ENCODE results near the gene WDR64.

Gene WDR64

DNA sequence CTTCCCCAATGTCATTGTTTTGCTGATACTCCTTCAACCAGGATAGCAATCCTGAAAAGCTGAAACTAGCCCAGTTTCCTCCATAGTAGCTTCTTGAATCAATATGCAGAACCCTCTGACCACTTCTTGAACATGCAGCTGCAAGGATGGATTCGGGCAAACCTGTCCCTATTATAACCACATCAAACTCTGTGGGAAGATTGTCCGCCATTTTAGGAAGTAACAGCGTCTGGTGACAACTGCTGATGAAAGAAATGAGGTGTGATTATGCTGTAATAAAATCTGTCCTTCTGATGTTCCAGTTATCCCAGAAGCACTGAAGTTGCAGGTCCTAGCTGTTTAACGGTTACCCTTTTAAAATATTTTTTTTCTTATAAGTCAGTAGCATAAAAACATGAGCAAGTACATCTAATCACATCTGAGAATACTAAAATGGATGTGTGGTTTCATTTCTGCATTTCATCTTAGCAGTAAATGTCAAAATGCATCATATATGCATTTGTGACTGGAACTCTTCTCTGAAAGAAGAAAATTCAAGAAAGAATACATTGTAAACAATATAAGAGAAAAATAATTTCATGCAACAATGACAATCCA, 16.4 kb upstream of the WDR64 start:
- peaks cover 7% of the 10 kb centered on the region for H3K36me3 ChIP-seq (ENCODE audit: control insufficient read depth, insufficient read depth, low read length)

DNA sequence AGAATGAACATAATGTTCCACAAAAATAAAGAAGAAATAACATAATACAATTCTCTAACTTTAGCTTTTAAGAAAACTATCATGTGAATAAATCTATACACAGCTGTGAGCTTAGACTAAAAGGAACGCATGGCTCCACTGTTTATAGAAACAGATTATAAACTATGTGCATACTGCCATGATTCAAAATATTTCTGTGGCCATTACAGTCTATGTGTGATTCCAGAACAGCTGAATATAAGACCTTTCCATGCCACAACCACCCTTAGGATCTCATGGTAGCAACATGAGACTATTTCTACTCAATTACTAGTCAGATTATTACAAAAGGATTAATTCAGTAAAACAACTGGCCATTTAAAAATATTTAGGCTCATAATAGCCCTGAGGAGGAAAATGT, 15.8 kb upstream of the WDR64 start:
- Histone ChIP-seq H3K9ac (ENCODE audit: low read depth, low read length) (no peak overlapping the region), H3K4me3 (ENCODE audit: low read depth, low read length) (no peak overlapping the region), H3K9me3 (ENCODE audit: control insufficient read depth, insufficient read depth, low read length) (no peaks in the 10 kb centered on the region), H3K4me1 (ENCODE audit: control insufficient read depth, insufficient read depth, low read length) (peaks cover 5% of the 10 kb centered on the region), H3K27me3 (ENCODE audit: control insufficient read depth, insufficient read depth, low read length) (no peaks in the 10 kb centered on the region), H3K36me3 (ENCODE audit: control insufficient read depth, insufficient read depth, low read length) (peaks cover 7% of the 10 kb centered on the region)

More for the DNA sequence above, 16.4 kb upstream of the WDR64 start:
- H3K4me1 ChIP-seq (ENCODE audit: control insufficient read depth, insufficient read depth, low read length) = peaks cover 5% of the 10 kb centered on the region
- H3K27me3 ChIP-seq (ENCODE audit: control insufficient read depth, insufficient read depth, low read length) = no peaks in the 10 kb centered on the region
- no peaks in the 10 kb centered on the region for H3K9me3 ChIP-seq (ENCODE audit: control insufficient read depth, insufficient read depth, low read length)
- no peak overlapping the region for H3K9ac ChIP-seq (ENCODE audit: low read depth, low read length)
- no peak overlapping the region for H3K4me3 ChIP-seq (ENCODE audit: low read depth, low read length)

DNA sequence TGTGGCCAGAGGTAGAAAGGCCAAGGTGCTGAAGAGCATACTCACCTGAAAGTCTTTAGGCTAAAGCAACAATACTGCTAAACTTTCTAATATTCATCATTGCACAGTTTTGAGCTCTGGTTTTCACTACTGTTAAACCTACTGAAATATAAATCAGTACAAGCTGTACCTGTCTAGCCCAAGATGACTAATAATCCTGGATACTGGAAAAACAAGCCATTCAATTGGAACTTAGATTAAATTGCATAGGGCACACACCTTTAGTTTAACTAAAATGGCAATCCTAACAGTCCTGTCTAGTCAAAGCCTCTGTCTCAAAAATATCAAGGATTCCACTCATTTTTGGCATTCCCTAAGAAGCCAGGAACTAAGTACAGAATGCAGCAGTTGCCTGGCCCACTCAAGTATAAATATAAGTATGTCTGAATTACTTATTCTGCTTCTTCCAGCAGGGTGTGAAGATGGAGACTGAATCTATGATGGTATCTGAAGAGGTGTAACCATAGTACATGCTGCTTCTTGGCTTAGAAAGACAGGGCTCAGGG, 15.0 kb upstream of the WDR64 start:
- Histone ChIP-seq H3K27me3 (ENCODE audit: control insufficient read depth, insufficient read depth, low read length) (no peaks in the 10 kb centered on the region), H3K9ac (ENCODE audit: low read depth, low read length) (no peak overlapping the region), H3K4me1 (ENCODE audit: control insufficient read depth, insufficient read depth, low read length) (peaks cover 5% of the 10 kb centered on the region), H3K36me3 (ENCODE audit: control insufficient read depth, insufficient read depth, low read length) (peaks cover 7% of the 10 kb centered on the region), H3K9me3 (ENCODE audit: control insufficient read depth, insufficient read depth, low read length) (no peaks in the 10 kb centered on the region), H3K4me3 (ENCODE audit: low read depth, low read length) (no peak overlapping the region)

DNA sequence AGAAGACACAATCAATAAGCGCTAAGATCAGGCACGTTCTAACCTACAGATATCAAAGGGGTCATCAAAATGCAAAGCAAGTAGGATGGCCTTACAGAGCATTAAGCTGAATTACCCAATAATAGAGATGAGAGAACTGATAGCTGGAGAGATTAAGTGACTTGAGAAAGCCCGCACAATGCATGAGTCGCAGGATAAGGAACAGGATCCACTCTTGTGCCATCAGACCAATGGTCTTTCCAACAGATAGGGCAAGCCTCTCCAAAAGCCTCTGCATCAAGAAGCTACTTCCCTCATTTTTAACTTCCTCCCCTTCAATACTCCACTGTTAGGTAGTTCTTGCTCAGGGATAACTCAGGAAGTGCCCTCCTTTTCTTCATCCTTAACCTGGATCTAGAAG, 14.5 kb upstream of the WDR64 start:
- Histone ChIP-seq H3K9me3 (ENCODE audit: control insufficient read depth, insufficient read depth, low read length) (no peaks in the 10 kb centered on the region), H3K9ac (ENCODE audit: low read depth, low read length) (no peak overlapping the region), H3K36me3 (ENCODE audit: control insufficient read depth, insufficient read depth, low read length) (peaks cover 7% of the 10 kb centered on the region), H3K4me3 (ENCODE audit: low read depth, low read length) (no peak overlapping the region), H3K27me3 (ENCODE audit: control insufficient read depth, insufficient read depth, low read length) (no peaks in the 10 kb centered on the region), H3K4me1 (ENCODE audit: control insufficient read depth, insufficient read depth, low read length) (peaks cover 5% of the 10 kb centered on the region)

DNA sequence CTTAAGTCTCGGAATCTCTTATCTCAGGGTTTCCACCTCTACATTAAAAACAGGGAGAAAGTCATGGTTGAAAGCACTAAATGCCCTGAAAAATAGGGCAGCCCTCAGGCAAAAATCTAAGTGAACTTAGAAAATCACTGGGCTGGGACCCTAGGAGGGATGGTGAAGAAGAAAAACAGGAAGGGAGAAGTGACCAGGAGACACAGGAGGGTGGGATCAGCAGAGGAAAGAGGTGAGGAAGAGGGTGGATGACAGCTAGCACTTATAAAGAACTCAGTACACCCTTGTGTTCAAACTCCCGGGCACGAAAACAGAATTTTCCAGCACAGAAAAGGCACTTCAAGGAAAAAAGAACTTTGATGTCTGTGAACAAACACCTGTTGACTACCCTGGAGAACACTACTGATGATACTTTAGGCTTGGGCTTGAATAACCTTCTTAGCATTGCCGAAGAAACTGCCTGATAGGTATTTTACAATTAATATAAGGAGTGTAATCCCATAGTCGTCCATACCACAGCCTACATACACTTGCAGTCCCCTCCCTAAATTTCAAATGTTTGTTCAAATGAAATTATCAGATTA, 13.9 kb upstream of the WDR64 start:
- H3K4me1 ChIP-seq (ENCODE audit: control insufficient read depth, insufficient read depth, low read length) = peaks cover 5% of the 10 kb centered on the region
- H3K27me3 ChIP-seq (ENCODE audit: control insufficient read depth, insufficient read depth, low read length) = no peaks in the 10 kb centered on the region
- peaks cover 7% of the 10 kb centered on the region for H3K36me3 ChIP-seq (ENCODE audit: control insufficient read depth, insufficient read depth, low read length)
- no peaks in the 10 kb centered on the region for H3K9me3 ChIP-seq (ENCODE audit: control insufficient read depth, insufficient read depth, low read length)
- no peak overlapping the region for H3K9ac ChIP-seq (ENCODE audit: low read depth, low read length)
- peak overlapping the region; percentile 99 for H3K4me3 ChIP-seq (ENCODE audit: low read depth, low read length)

DNA sequence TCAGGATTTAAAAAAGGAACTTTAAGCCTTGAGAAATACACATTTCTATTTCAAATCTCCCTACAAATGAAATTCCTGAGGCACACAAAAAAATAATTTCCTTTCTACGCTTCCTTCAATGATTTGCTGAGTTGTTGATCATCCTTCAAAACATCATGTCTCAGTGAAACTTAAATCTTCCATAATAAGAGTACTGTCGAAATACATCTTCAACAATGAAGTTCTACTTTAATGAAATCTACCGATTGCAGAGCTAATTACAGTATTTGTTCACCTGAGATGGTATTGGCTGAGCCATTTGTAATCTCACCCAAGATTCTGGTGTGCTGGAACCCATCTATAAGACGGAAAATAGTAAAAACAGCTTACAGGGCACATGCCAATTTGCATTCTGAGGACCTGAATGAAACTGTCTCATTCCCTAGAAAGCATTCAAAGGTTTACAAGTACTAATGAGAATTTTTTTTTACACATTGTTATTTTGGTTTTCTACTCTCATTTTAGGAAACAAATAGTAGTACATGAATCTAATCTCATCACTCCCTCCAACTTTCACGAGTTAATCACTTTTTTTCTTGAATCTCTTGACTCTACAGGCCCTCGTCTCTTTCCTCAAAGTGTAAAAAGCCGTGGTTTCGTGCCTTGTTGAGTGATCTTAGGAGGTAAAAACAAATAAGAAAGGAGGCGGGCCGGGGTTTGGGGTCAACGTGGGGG, 13.0 kb upstream of the WDR64 start:
- peaks cover 7% of the 10 kb centered on the region for H3K36me3 ChIP-seq (ENCODE audit: control insufficient read depth, insufficient read depth, low read length)
- H3K27me3 ChIP-seq (ENCODE audit: control insufficient read depth, insufficient read depth, low read length) = no peaks in the 10 kb centered on the region
- no peaks in the 10 kb centered on the region for H3K9me3 ChIP-seq (ENCODE audit: control insufficient read depth, insufficient read depth, low read length)
- peaks cover 5% of the 10 kb centered on the region for H3K4me1 ChIP-seq (ENCODE audit: control insufficient read depth, insufficient read depth, low read length)
- peak overlapping the region; percentile 99 for H3K4me3 ChIP-seq (ENCODE audit: low read depth, low read length)
- H3K9ac ChIP-seq (ENCODE audit: low read depth, low read length) = peak overlapping the region; percentile 51

DNA sequence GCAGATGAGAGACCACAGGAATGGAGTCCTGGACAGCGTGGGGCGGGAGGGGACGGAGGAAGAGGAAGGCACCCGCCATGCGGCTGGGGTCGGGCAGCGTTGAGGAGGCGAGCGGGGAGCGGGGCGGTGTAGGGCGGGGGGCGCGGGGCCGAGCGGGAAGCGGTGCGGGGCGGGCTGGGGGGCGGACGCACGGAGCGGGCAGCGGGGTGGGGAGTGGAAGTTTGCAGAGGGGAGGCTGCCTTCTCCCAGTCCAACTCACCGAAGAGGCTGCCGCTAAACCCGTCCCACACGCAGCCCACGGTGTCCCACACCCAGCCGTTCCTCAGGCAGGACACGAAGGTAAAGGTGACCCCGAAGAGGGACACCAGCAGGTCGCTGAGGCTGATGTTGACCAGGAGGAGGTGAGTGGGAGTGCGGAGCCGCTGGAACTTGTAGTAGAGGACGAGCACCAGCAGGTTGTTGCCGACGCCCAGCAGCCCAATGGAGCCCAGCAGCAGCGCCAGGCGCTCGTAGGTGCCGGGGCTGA, 12.4 kb upstream of the WDR64 start:
- H3K9me3 ChIP-seq (ENCODE audit: control insufficient read depth, insufficient read depth, low read length) = no peaks in the 10 kb centered on the region
- peaks cover 5% of the 10 kb centered on the region for H3K4me1 ChIP-seq (ENCODE audit: control insufficient read depth, insufficient read depth, low read length)
- peak overlapping the region; percentile 91 for H3K9ac ChIP-seq (ENCODE audit: low read depth, low read length)
- peak overlapping the region; percentile 99 for H3K4me3 ChIP-seq (ENCODE audit: low read depth, low read length)
- no peaks in the 10 kb centered on the region for H3K27me3 ChIP-seq (ENCODE audit: control insufficient read depth, insufficient read depth, low read length)
- H3K36me3 ChIP-seq (ENCODE audit: control insufficient read depth, insufficient read depth, low read length) = peaks cover 7% of the 10 kb centered on the region

DNA sequence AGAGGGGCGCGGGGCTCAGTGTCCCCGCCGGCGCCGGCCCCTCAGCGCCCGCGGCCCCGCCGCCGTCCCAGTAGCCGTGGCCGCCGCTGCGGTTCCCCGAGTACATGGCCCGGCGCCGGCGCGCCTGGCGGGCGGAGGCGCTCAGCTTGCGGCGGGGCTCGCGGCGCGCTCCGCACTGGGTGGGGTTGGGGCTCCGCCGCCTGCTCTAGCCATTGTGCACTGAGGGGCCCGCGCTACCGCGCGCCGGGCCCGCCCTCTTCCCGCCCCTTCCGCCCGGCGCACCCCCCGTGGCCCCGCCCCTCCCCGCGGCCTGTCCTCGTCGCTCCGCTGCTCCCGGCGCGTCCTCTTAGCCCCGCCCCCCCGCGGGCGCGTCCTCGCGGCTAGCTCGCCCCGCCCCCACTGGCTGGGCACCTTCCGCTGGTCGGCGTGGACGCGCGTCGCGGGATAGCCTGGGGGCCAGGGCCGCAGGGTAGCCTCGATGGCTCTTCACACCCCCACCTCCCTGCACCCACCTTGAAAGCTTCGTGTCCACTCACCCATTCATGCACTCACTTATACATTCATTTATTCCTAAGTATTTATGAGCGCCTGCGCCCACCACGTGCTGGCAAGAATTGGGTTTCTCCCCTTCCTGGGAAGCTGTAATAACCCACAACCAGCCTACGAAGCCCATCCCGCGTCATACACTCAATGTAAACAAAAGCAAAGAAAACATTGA, 11.8 kb upstream of the WDR64 start, which contains the start of the genes CHML and OPN3:
Gene CHML, minus strand, starts transcription at position 221 of the 718 bp plus-strand sequence. CDS start 4,603 bp downstream, outside the sequence.
Gene OPN3, minus strand, starts transcription at position 221 of the 718 bp plus-strand sequence. Its CDS starts 115 bp downstream, at position 106.
- peaks cover 5% of the 10 kb centered on the region for H3K4me1 ChIP-seq (ENCODE audit: control insufficient read depth, insufficient read depth, low read length)
- peaks cover 4% of the 10 kb centered on the region for H3K36me3 ChIP-seq (ENCODE audit: control insufficient read depth, insufficient read depth, low read length)
- H3K9me3 ChIP-seq (ENCODE audit: control insufficient read depth, insufficient read depth, low read length) = no peaks in the 10 kb centered on the region
- peak within 1 kb of the TSS; percentile 99 for H3K4me3 ChIP-seq (ENCODE audit: low read depth, low read length)
- no peaks in the 10 kb centered on the region for H3K27me3 ChIP-seq (ENCODE audit: control insufficient read depth, insufficient read depth, low read length)
- H3K9ac ChIP-seq (ENCODE audit: low read depth, low read length) = peak within 1 kb of the TSS; percentile 91

DNA sequence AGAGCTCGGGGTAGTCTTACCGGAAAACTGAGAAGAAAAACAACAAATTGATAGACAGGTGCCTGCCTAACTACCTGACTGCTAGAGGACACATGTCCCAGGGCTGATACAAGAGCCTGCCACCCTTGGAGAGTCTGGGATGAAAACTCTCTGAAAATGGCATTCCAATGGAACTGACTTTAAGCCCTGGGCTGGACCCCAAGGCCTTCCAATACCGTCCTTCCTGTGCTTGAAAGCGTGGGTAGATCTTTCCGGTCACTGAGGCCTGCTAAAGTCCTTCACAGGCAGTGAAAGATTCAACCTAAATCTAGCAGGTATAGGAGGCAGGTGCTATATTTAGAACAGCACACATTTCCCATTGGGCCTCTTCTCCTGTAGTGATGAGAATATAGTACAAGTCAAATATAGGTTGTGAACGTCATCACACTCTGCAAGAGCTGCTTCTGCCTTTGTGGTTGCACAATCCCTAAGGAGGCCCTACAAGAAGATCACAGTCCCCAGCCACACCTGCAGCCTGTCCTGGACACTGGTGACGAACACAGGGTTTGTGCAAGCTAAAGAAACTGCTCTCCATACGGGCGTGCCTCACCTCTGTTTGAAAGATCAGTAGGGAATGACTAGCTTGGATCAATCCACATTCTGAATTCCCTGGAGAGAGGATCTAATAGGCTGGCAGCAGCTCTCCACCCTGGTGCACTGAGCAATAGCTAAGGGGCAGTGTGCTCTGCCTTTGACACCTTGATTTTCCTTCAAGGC, 11.0 kb upstream of the WDR64 start:
- Histone ChIP-seq H3K4me3 (ENCODE audit: low read depth, low read length) (peak overlapping the region; percentile 53), H3K9ac (ENCODE audit: low read depth, low read length) (no peak overlapping the region), H3K4me1 (ENCODE audit: control insufficient read depth, insufficient read depth, low read length) (peaks cover 5% of the 10 kb centered on the region), H3K27me3 (ENCODE audit: control insufficient read depth, insufficient read depth, low read length) (no peaks in the 10 kb centered on the region), H3K36me3 (ENCODE audit: control insufficient read depth, insufficient read depth, low read length) (peaks cover 4% of the 10 kb centered on the region), H3K9me3 (ENCODE audit: control insufficient read depth, insufficient read depth, low read length) (no peaks in the 10 kb centered on the region)

DNA sequence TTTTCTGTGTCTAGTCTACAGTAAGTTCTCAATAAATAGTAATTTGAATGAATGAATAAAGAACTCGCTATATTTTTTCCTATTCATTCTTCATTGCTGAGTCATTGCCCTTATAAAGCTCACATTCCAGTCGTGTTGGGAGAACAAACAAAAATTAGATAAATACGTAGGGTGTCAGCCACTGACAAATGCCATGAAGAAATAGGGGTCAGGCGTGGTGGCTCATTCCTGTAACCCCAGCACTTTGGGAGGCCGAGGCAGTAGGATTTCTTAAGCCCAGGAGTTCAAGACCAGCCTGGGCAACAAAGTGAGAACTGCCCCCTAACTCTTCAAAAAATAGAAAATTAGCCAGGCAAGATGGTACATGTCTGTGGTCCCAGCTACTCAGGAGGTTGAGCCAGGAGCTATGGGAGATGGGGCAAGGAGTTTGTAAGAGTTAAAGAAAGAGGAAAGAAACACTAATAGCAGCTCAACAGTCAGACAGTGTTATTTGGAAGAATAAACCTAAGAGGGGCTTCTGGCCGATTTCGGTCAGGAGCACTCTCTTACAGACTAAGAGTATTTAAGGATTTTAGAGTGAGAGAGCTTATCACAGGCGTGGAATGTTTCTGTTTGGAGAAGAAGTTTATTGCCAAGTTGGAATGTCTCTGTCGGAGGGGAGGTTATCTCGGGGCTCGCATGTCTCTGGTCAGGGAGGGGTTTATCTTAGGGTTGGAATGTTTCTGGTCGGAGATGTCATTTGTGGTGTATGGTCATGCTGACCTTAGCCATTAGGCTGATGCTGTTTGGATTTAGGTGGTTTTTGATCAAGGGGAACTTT, 10.1 kb upstream of the WDR64 start:
- no peaks in the 10 kb centered on the region for H3K27me3 ChIP-seq (ENCODE audit: control insufficient read depth, insufficient read depth, low read length)
- peaks cover 4% of the 10 kb centered on the region for H3K36me3 ChIP-seq (ENCODE audit: control insufficient read depth, insufficient read depth, low read length)
- H3K4me1 ChIP-seq (ENCODE audit: control insufficient read depth, insufficient read depth, low read length) = peaks cover 3% of the 10 kb centered on the region
- no peak overlapping the region for H3K9ac ChIP-seq (ENCODE audit: low read depth, low read length)
- no peaks in the 10 kb centered on the region for H3K9me3 ChIP-seq (ENCODE audit: control insufficient read depth, insufficient read depth, low read length)
- H3K4me3 ChIP-seq (ENCODE audit: low read depth, low read length) = no peak overlapping the region

Measured in iPS-15b (cell line).